Stimulated activated naive CD4-positive, alpha-beta T cell (primary cell): ENCODE results near the gene BRI3.
"Not testable (repeated sequence)": the region's sequence is repeated elsewhere in the genome, so short reads cannot be mapped to it uniquely, and the experiment has no call there.

Experiments
- DNase-seq, 6 experiments: peaks; one replicate each; lab custom pipeline; 2025; lab: John Stamatoyannopoulos, UW

The BRI3 gene

DNA sequence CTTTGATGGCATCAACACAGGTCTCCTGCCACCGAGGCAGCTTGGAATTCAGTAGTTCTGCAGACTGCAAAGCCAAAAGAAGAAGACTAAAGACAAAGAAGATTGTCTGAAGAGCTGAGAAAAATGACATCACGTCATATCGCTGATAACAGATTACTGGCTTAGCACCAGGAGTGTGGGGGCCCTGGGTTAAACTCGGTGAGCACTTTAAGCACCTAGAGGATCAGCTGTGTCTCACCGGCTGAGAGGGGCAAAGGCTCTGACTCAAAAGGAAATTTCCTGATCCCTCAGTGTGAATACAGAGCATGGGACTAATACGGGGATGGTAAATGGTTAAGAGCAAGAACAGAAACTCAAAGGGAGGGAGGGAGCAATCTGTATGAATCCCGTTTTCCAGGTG, 30.7 kb downstream of the BRI3 start:
- DNase-seq = no peak

DNA sequence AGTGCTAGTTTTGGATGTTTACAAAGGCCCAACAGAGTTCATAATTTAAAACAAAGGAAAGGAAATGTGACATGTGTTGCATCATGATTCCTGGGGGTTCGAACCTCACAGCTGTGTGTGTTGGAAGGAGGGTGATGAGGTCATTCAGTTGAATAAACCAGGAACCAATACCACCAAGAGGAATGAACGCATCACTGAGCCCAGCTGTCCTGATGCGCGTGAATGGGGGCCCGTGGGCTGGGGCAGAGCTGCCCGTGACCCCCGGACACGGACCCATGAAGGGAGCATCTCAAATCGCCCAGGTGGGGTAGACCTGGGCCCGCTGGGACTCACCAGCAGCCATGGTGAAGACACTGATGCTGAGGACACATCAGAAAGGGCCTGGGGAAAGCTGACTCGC, 33.0 kb downstream of the BRI3 start:
- DNase-seq = no peak

DNA sequence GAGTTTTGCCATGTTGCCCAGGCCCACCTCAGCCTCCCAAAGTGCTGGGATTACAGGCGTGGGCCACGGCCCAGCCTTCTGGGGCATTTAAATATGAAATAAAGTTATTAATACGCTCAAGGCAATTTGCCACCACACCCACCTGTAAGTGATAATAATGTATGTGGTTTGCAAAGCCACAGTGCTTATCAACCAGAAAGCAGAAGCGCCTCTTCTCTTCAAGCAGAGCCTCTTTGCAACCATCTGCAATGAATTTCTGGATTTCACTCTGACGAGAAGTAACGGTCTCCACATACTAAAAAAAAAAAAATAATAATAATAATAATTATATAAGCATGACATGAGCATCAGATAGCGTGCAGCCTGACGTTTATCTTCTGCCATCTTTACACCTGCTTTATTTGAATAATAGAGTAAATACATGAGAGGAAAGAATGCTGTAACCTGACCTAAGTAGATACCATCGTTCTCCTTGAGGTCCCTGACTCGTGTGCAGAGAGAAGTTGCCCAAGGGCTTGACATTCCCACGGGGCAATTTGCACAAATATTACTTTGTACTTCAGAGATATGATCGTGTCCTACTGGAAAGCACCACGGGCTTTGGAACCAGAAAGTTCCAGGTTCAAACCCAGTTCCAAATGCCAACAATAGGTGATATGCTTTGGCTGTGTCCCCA, 34.0 kb downstream of the BRI3 start:
- DNase-seq = no peak

DNA sequence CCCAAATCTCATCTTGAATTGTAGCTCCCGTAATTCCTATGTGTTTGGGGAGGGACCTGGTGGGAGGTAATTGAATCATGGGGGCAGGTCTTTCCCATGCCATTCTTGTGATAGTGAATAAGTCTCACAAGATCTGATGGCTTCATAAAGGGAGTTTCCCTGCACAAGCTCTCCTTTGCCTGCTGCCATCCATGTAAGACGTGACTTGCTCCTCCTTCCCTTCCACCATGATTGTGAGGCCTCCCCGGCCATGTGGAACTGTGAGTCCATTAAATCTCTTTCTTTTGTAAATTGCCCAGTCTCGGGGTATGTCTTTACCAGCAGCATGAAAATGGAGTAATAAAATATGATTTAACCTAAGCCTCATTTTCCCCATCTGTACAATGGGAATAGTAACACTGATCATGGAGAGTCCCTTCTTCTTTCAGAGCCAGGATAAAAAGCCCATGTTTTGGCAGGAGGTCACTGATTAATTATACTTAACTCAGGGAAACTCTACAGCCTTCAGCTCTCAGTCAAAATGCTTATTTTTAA, 34.6 kb downstream of the BRI3 start:
- not testable (repeated sequence) for DNase-seq

DNA sequence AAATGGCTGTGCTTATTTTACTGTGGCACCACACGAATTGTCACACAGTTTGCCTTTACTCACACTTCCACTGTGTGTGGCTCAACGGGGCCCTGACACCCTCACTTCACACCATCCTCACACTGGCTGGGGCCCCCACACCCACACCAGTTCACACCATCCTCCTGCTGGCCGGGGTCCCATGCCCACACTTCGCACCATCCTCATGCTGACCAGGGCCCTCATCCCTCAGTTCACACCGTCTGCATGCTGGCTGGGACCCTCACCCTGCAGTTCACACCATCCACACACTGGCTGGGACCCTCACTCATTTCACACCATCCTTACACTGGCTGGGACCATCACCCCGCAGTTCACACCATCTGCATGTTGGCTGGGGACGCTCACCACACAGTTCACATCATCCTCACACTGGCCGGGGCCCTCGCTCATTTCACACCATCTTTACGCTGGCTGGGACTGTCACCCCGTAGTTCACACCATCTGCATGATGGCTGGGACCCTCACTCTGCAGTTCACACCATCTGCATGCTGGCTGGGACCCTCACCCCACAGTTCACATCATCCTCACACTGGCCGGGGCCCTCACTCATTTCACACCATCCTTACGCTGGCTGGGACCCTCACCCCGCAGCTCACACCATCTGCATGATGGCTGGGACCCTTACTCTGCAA, 36.0 kb downstream of the BRI3 start:
- DNase-seq = no peak

DNA sequence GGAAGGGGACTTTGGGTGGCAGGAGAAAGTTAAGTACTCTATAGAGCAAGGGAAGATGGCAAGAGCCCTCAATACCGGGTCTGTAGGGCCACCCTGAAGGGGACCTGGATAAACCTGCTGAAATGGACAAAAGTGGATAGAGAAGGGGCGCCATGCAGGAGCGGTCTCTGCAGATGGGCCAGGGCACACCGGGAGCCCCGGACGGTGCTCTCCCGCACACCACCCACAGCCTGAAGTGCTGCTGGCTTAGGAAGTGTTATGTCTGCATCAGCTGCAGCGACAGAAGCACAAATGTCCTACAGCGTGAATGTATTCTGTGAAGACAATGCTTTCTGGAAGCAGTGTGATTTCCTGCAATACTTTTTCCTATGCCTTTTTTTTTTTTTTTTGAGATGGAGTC, 37.7 kb downstream of the BRI3 start:
- no peak for DNase-seq

DNA sequence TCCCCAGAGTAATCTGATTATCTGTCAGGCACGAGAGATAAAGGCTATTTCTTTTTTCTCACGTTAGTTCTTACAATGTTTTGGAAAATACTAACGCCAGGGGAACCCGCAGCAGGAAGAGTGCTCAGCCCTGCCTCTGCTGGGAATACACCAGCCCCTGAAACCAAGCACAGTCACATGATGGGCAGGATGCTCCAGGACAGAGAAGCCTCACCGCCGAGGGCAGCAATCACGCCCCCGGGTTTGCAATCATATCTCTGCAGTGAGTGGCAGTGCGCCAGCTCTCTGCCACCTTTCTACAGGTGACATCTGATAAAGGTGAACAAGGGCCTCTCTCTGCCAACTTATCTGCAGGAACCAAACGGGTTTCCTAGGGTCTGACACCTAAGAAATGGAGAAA, 39.8 kb downstream of the BRI3 start:
- no peak for DNase-seq

DNA sequence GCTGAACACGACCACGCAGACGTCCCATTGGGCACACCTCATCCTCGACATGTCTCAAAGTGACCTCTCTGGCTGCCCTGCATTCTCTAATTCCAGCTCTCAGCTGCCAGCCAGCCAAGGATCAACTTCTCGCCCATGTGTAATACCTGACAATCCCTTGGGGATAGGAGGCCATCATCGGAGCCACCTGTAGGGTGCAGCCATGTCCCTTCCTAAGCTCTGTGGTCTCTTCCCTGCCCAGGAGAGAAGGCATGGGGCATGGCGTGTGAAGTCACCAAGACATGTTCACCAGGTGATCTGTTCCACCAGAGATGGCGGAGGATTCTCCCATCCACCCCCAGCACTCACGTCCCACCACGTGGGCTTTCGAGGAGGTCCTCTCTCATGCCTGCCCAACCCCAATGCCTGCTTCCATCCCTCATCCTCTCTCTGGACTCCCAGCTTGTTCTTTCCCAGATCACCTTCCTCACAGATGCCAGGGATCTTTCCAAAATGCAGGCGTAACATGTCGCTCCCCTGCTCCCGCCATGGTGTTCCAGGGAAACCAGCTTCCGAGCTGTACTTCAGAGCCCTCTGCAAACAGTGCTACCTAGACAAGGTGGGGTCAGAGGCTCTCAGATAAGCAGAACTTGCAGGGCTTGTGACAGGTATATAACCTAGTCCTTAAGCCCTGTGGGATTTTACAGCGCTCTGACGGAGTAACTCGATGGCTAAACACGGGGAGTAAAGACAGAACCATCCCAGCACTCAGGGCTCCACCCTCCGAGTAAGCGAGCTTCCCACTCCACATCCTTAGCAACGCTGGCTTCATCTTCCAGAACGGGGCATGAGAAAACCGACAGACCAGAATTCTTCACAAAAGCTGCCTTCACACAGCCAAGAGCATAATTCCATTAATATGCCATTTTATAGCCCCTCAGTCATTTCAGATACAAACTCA, 41.1 kb downstream of the BRI3 start:
- no peak for DNase-seq

DNA sequence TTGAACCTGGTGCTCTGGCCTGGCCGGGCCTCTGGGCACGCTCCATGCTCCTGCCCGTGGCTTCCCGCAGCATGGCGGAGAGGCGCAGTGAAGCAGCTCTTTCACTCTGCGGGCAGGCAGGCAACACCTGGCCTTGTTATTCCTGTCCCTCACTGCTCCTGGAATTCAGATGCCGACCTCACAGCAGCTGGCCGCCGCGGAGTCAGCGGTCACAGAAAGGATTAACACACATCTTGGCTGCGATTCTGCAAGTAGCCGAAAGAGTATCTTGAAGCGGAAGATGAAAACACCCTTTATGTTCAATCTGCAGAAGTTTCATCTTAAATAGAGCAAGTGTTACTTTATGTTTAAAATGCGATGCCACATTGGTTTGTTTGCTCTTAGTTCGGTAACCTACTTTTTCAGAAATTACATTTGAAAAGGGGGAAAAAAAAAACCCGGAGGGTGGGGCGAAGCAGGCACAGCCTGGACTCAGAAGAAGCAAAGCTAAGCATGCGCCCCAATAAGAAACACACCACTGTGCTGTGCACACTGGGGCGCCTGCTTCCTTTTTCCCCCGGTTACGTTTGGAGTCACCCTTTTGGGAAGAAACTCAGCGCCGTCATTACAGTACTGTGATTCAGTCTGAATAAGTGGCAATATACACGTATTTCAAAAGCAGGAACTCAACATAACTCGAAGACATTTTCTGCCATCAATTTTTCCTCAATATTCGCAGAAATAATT, 42.3 kb downstream of the BRI3 start:
- no peak for DNase-seq

DNA sequence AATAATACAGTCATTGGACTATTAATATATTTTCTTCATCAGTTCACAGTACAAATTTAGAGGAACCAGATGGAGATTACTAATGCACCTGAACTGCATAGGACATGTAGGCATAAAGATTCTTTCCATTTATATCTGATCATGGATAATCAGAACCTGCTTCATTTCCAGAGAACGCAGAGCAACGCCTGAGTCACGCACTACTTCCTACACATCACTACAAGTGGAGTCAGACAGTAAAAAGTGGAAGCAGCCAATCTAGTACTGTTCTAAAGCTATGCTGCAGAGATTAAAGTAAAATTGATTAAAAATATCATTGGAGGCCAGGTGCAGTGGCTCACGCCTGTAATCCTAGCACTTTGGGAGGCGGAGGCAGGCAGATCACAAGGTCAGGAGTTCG, 43.3 kb downstream of the BRI3 start:
- no peak for DNase-seq

DNA sequence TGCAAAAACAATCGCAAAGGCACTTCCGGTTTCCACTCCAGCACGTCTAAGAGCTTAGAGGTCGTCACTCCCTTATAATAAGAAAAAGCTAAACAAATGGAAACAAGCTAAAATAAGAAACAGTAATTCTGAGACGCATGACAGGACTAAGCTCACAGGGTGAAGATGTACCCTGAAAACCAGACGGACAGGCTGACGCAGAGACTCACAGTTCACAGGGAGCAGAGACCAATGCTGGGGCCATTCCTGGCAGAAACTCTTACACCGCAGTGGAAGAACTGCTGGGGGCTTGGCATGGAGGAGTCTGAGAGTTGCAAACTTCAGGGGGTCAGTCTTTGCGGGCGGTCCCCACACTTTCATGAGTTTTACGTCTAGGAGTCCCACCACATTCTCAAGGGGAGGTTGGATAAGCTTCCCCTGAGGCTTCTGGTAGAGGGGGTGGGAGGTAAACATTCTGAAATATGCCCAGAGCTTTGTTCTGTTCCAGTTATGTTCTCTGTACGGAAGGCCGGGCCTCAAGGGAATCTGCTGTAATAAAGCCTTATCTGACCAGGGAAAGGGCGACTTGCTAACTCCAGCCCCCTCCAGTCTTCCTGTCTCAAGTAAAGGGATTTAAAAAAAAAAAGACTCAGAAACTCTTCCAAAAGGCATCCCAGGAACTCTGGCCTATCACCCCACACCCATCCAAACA, 47.8 kb downstream of the BRI3 start:
- DNase-seq = no peak

DNA sequence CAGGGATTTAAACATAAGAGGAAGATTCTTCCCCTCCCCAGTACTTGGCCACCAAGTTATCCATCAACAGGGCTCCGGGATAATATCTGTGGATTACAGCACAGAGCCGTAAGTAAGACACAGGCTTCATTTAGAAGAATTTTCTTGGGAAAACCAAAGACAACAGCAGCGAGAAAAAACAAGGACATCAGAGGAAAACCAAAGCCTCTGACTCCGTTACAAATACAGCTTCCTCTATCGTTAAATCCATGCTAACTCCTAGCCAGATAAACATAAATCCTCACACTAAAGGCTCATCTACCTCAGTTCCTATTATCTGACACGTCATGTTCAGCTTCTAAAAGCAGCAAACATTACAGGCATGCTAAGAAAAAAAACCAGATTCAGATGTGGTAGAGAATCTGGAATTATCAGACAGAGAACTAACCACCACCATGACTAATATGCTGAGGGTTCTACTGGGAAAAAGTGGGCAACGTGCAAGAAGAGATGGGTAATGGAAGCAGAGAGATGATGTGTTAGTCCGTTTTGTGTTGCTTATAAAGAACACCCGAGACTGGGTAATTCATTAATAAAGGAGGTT, 48.4 kb downstream of the BRI3 start:
- no peak for DNase-seq

DNA sequence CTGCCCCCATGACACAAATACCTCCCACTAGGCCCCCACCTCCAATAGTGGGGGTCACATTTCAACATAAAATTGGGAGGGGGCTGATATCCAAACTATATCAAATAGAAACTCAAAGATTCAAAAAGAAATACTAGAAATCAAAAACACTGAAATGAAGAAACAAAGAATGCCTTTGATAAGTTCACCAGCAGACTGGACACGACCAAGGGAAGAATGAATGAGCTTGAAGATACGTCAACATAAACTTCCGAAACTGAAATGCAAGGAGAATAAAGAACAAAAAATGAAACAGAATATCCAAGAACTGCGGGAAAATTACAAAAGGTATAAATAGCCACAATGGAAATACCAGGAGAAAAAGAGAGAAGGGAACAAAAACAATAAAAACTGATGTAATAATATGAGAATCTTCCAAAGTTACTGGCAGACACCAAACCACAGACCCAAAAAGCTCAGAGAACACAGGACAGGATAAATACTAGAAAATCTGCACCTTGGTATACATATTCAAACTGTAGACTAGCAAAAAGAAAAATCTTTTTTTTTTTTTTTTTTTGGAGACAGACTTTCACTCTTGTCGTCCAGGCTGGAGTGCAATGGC, 49.5 kb downstream of the BRI3 start:
- no peak for DNase-seq

DNA sequence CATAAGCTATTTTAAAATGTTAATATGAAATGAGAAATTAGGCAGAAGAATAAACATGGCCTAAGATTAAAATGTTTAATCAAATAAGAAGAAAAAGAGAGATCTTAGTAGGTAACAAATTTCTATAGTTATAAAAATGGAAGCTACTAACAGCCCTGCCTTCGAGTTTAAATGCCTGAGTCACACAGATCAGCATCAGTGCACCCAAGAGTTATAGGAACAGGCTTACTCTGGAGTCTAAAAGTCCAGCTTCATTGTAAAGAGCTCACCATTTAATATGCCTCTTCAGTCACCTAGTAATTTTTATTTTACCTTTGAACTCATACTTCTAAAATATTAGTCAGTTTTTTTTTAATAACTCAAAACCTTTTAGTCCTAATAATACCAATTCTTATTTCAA, 52.6 kb downstream of the BRI3 start:
- DNase-seq = no peak

DNA sequence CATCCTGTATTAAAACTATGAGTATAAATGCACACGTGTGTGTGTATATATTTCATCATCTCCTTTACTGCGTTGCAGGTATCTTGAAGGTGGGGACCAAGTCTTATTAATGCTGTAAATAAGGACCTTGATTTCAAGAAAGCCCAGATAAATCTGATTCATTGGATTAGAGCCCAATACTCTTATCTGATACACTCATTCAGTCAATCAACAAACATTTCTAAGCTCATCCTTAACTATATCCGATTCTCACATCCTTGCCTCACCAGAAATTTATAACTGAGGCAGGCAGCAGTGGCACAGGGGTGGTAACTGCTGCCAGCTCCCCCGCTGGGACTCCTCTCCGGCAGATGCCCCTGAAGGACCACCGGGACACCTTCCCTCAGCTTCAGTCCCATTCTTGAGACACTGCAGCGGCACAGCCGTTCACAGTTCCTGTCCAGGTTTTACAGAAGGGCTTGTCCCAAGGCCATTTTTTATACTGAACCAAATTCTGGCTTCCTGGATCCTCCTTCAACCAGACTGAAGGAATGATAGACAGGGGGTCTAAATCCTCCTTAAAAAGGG, 54.0 kb downstream of the BRI3 start:
- DNase-seq = no peak

DNA sequence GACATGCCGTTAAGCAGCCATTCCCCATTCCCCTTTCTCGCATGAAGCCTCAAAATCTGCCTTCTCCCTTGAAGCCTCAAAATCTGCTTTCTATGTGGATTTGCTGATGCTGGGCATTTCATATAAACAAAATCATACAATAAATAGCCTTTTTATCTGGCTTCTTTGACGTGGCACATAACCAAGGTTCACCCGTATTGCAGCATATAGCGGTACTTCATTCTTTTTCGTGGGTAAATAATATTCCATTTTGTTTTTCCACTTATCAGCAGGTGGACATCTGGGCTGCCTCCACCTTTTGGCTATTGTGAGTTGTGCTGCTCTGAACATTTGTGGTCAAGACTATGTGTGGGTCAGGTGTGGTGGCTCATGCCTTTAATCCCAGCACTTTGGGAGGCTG, 57.0 kb downstream of the BRI3 start:
- DNase-seq = no peak

DNA sequence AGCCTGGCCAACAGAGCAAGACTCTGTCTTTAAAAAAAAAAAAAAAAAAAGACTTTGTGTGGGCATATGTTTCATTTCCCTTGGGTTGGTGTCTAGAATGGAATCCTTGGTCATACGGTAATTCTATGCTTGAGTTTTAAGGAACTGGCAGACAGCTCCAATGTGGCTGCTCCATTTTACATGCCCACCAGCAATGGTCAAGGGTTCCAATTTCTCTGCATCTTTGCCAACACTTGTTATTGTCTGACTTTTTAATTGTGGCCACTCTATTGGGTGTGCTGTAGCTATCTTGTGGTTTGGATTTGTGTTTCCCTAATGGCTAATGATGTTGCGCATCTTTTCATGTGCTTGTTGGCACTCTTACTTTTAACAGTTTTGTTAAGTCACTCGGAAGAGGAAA, 57.6 kb downstream of the BRI3 start:
- DNase-seq = no peak

DNA sequence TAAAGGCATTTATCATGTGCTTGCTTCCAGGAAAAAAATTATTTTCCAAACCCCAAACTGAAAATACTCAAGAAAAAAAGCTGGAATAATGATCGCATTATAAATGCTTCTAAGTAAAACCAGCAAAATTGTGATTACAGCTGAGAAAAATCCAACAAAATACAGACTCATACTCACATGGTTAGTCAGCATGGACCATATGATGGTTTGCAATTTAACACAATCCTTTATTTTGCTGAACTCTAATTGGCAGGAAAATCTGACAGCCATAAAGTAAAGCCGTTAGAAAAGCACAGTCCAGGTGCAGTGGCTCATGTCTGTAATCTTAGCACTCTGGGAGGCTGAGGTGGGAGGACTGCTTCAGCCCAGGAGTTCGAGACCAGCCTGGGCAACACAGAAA, 59.6 kb downstream of the BRI3 start:
- DNase-seq = no peak
